NT2/D1 (cell line): Measurements from ENCODE around the gene SHC3.

Experiments used
- SUZ12 ChIP-seq: IDR thresholded peaks from 2 replicates; pipeline ENCODE4 v1.6.1; 2011; ENCODE audit not compliant: insufficient read length, insufficient read depth; ENCODE audit errors: extremely low read depth
- YY1 ChIP-seq: IDR thresholded peaks from 2 replicates; pipeline ENCODE4 v1.6.1; 2011; ENCODE audit not compliant: insufficient read length, insufficient read depth
- ZNF274 ChIP-seq: IDR thresholded peaks from 2 replicates; pipeline ENCODE4 v1.6.1; 2011; ENCODE audit warnings: mild to moderate bottlenecking, low read depth, low read length

- TF ChIP-seq YY1 (no peak), SUZ12 (no peak), ZNF274 (no peak)
Measured at GRCh38 chr9:89207026-89207425, 28.4 kb upstream of the SHC3 start.
